HG03060 (cell line): Measurements from ENCODE around the gene HEMK1.

Experiments used
- ATAC-seq: cut with Tn5 transposase; IDR thresholded peaks from one replicate; pipeline ENCODE4 v1.9.1; 2021; ENCODE audit warnings: low read depth, moderate number of reproducible peaks; ENCODE audit not compliant: unreplicated experiment

HEMK1 gene

DNA sequence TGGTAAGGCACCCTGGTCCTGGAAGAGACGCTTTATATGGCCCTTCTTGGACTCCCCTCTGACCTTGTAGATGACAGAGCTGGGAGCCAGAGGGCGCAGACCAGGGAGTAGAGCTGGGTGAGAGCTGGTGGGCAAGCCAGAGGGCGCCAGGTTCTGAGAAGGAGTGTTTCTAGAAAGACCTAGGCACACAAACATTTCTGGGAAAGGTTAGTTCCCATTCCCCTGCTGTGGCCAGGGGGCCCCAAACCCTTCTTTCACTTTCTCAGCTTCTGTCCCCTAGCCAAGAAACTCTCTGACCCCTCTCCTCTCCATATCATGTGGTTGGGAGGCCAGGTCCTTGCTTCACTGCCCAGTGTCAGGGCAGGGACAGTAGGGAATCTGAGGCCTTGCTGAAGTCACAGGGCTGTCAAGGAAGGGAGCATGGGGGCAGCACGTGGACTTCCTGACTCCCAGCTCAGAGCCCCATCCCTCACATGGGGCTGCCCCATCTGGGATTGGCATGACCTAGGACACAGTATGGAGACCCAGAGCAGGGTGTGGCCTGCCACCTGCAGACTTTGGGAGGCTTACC is 3.6 kb downstream of the HEMK1 start:
- ATAC-seq: no peak

DNA sequence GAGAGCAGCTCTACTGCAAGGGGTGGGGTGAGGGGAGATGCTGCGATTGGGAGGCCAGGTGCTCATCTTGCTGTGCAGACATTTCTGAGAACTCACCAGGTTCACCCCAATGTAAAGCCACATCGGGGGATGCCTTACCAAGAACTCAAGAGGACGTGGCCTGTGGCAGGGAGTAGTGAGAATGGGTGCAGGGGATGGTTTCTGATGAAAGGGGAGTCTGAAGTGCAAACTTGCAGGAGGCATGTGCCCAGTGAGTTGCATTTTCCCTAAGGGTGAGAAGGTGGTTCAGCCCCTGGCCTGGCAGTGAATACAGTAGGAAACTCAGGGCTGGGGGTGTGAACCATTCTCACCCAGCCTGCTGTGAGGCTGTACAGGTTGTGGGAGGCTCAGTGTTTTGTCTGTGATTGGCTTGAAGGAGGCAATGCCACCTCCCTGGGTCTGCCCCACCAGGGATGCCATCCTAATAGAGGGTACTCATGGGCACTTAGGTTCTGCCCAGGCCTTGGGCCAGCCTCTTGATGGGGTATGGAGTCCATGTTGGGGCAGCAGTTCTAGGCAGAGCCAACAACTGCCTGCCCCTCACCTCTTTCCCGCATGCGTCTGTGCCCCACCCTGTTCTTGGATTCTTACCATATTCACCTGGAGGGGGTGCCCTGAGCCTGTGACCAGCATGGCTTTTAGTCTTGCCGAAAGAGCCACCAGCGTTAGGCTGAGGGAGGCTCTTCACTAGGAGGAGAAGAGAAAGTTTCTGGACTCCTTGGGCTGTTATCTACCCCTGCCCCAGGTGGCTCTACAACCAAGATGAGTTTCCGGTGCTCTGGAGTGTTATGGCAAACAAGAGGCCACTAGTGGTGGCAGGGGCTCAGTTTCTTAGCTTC is 4.5 kb downstream of the HEMK1 start:
- no peak for ATAC-seq

DNA sequence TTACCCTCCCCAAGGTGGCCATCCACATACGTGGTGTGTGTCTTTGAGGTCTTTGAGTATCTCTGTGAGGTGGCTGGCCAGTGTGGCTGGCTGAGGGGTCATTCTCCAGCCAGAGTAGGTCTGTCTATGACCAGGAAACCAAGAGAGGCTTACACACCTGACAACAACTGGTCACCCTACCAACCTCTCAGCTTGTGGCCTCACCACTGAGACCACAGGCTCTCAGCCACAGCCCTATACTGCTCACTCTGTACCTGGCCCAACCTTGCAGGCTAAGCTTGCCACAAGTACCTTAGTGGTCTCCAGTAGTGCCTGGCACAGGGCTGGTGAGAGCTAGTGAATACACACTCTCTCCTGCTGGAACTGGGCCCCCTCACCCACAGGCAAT is 5.1 kb downstream of the HEMK1 start:
- ATAC-seq: no peak

DNA sequence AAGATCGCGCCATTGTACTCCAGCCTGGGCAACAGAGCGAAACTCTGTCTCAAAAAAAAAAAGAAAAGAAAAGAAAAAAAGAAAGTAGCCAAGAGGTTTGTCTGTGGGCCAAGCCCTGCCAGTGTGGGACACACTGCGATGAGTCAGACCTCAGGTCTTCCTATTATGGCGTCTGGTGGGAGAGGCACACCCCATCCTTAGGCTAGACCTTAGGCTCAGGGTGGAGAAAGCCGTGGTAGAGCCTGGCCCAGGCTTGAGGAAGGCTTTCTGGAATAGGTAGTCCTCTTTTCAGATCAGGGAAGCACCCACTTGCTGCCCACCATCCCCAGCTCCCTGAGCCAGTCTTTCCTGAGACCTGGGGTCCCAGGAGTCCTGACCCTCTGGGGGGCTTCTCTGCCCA is 6.0 kb downstream of the HEMK1 start:
- ATAC-seq: no peak

DNA sequence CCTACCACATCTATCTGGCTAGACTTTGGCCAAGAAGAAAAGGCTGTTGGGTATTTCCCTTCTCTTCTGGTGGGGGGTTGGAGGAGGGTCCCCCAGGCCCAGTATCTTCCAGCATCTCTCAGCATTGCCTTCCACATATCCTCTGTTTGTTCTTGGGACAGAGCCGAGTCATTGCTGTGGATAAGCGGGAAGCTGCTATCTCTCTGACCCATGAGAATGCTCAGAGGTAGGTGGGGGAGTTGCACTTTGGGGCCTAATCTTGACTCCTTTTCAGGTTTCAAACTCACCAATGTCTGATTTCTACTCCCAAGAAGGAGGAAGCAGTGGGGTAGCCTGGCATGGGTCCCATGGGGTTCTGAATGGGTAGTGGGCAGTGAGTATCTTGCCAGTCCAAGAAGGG is 8.0 kb downstream of the HEMK1 start:
- ATAC-seq: no peak

DNA sequence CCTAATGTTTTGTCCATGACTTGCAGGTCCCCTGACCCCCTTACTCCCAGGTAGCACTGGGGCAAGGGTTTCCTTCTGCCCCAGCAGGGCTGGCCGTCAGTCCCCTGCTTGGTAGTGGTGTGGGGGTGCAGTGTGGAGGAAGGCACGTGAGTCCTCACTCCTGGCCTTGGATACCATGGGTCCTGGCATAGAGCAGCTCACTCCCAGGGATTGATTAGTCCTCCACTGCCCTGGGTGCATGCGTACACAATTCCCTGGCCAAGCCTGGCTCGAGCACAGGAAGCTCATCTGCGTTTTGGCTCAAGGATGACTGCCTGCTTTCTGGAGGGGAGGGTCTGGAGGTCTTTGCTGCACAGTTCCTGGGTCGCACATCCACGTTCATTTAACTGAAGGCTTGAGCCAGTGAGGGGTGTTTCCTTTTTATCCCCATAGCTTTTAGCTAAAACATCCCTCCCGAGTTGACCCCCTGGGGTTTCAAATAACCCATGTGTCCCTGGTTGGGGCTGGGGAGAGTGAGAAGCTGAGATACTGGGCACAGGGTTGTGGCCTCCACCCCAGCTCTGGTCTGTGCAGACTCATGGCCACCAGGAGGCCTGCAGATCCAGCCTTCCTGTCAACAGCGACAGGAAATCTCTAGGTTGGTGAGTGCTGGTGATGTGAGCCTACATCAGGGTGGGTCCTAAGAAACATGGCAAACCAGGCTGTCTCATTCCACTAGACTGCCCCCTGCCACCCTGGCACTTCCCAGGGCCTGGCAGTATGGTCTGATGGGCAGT is 11.5 kb downstream of the HEMK1 start:
- no peak for ATAC-seq

DNA sequence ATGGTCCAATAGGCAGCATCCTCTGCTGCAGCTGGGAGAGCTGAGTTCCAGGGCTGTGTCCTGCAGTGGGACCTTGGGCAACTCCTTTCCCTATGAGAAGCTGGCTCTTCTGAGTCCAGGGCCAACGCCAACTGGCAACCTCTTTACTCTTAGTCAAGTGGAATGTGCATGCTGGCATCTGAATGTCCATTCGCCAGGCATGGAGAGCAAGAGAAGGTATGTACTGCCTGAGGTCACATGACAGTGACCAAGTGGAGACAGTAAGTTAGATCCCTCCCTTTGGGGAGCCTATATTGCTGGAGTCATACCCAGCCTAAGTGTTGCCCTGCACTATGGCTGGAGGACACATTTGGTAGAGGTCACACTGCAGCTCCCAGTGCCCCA is 12.1 kb downstream of the HEMK1 start:
- no peak for ATAC-seq

DNA sequence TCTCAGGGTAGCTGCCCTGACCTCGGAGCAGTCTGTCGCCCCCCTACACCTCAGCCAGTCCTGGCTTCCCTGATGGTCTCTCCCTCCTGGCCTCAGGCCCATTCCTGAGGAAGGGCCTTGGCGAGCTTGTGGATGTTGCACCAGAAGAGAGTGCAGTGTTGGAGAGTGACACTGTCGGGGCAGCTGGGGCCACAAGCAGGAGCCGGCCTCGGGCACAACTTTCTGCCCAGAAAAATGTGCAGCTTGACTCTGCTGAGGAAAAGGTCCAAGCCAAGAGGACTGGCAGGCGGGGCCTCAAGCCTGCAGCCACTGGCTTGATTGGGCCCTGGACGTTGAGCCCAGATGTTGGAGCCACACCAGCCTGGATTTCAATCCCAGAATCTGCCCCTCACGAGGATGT is 12.8 kb downstream of the HEMK1 start:
- ATAC-seq: no peak

DNA sequence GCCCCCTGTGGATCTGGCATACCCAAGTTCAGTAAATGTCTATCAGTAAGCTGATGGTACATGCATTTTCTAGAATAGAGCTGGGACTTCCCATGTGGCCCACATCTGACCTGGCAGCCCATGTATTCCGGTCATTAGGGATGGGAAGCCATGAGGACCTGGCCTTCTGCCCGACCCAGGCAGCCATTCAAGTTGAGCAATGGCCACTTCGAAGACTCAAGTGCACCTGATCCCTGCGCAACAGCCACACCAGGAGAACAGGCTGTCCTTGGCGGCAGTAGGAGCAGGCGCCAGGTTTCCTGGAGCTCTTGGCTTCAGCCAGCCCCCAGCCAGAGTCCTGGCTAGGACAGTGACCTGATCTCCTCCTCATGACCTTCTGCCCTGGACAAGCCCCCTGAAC is 14.6 kb downstream of the HEMK1 start:
- no peak for ATAC-seq

DNA sequence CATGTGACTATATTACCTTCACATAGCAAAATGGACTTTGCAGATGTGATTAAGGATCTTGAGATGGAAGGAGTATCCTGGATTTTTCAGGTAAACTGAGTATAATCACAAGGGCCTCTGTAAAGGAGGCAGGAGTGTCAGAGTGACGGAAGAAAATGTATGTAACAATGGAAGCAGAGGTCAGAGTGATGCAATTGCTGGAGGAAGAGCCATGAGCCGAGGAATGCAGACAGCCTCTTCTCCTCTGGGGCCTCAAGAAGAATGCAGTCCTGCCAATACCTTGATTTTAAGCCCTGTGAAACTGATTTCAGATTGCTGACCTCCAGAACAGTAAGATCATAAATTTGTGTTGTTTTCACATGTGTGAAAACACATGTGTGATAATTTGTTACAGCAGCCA is 15.1 kb downstream of the HEMK1 start:
- no peak for ATAC-seq

DNA sequence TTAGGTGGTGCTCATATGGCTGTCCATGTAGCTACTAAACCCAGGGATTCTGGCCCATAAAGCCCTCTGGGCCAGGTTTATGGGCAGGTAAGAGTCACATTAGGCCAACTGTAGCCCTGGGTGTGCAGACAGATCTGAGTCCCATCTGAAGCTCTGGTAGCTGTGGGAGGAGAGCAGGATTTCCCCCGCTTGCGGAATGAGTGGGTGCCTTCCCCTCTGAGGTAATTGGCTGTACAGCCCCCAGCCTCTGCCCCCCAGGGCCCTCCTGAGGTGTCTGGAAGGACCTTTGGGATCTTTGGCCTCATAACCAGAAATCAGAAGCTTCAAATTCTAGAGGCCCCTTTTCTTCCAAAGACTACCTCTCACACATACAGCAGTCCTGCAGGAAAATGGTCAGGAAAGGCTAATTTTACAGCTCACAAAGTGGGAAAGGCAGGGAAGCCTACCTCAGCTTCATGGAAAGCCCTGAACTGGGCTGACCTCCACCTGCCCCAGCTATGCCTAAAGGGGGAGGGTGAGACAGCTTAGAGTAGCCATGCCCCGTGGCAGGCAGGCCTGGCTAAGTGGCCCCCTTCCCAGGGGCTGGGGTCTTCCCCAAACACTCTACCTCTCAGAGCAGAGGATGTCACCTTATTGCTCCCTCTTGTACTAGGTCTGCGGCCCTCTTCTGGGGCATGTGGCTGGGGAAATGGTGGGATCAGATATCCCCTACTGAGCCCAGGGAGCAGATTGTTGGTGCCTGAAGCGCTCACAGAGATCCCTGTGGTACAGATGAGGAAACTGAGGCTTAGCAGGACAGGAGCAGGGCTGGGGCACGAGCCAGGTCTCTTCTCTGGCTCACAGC is 16.8 kb downstream of the HEMK1 start:
- no peak for ATAC-seq

DNA sequence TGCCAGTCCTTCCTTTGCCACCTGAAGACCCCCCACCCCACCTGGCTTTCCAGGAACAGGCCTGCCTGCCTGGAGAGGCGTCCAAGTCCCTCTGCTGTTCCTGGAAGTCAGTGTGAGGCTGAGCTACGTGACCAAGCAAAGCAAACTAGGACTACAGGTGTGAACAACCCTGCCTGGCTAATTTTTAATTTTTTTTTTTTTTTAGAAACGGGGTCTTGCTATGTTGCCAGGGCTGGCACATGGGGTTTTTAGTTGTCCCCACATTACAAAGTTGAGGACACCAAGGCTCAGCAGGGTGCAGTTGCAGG is 17.4 kb downstream of the HEMK1 start:
- no peak for ATAC-seq

DNA sequence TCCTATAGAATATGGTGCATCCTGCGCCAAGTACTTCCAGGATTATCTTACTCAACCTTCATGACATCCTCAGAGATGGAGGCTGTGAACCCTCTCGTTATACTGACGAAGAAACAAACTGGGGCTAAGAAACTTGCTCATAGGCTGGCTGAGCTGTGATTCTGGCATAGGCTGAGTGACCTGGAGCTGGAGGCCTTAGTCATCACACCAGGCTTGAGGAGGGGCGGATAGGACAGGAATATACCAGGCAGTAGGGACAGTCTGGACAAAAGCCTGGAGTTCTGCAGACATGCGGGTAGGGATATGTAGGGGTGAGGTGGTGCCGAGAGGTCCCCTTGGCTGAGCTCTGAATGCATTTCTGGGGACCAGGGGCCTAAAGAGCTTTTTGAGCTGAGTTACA is 18.1 kb downstream of the HEMK1 start:
- no peak for ATAC-seq

DNA sequence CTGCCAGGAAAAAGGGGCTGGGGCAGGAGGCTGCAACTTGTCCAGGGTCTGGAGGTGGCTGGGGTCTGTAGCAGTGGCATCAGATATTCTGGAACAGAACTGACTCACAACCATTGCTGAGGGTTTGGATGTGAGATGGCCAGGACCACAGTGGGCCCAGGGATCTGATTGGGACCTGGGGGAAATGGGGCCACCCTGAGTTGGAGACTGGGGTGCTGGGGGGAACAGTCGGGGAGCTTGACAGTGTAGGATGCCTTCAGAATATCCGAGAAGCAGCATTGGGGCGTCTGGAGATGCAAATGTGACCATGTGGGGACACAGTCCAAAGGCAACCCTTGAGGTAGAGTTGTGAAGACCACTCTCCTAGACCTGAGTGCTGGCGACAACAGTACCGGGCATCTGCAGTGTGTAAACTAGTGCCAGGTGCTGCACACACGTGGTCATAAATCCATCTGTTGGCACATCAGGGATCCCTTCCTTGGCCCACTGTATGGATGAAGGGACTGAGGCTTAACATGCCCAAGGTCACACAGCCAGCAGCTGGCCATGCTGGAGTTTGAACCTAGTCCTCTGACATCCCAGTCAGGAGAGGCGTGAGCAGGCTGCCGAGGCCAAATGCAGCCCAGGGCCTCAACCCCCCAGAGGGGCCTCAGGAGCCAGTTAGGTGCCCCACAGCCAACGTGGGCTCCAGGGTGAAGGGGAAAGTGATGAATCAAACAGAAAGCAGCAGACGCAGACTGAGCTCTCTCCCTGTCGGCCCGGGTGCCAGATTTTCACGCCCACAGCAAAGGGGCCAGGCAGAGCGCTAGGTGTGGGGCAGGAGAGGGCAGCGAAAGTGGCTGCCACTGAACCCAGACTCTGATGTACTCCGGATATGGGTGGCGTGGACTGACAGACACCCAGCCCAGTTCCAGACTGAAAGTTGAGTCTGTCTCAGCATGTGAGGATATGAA is 18.8 kb downstream of the HEMK1 start:
- ATAC-seq: no peak

DNA sequence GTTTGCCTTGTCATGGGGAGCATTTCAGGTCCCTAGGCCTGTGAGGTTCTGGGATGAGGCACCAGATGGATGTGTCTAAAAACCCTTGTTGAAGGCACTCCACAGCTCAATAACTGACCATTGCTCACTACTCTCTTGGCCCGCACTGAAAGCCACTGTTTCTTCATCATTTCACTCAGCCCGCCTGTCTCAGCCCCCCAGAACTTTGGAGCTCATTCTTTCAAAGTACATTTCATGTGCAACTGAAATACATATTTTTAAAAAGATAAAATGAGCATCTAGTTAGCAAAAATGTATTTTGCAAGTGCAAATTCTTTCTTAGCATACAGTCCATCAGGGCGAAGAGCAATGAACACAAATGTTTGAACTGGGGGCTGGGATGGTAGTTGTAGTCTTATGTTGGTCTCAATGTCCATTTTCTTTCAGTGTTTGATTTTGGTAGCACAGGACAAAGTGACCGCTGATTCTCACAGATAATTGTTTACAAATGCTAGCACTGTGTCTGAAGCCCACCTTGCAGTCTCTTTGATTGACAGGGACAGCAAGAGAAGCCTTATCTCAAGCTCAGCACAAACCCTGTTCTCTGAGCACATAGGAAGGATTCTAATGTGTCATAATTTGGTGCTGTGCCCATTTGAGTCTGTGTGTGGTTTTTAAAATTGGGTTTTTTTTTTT is 19.6 kb downstream of the HEMK1 start:
- ATAC-seq: no peak

DNA sequence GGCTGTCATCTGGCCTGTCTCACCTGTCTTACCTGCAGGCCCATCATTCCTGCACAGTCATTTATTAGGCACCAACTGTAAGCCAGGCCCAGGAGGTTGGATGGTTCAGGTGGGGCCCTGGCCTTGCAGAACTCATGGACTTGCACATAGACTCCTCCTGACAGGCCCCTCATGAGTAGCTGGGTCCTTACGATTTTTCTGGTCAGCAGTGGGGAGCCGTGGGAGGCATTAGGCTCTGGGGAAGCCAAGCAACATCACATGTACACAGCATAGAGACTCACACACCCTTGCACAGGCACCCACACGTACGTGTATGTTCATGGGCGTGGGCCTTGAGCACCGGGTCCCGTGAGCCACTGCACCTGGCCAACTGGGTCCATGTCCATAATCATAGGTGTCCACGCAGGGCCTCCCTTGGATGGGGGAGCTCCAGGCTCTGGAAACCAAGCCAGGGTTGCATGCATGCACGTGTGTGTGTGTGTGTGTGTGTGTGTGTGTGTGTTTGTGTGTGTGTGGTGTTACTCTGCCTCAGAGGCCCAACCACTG is 21.9 kb downstream of the HEMK1 start:
- no peak for ATAC-seq

DNA sequence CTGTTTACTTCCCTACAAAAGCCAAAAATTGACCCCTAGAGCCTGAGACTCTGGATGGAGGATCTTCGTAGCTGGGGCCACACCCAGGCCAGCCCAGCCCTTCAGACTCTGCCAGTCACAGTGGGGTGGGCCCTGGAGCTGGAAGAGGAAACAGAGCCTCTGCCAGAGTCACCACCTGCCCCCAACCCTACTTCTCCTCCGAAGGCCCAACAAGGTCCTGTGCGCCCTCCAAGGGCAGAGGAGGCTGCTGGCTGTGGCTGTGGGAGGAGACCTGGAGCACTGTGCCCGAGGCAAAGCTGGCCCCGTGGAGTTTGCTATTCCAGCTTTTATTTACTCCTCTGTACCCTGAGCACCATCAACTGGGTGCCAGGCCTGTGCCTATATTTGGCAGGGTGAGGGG is 23.2 kb downstream of the HEMK1 start:
- no peak for ATAC-seq

DNA sequence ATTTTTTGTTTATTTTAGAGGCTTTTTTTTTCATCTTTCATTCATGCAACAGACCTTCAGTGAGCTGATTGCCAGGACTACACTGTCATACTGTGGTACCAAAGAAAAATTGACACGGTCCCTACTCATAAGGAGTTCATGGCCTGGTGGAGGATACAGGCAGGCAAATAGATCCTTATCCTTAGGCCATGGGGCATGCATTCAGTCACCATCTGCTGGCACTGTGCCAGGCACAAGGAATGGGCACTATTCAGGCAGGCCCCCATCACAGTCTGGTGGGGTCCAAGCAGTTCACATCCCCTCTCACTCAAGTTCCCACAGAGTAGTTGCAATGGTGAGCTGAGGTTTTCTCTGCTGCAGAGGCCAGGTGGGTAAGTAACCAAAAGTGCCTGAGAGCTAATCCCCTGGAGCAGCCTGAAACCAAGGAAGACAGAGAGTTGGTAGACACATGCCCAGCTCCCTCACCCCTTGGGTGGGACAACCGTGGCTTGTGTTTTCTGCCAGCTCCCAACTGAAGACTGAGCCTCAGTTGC is 25.0 kb downstream of the HEMK1 start:
- no peak for ATAC-seq
